Measurements from ENCODE around the gene VDR. TPM values are rescaled to one million over a fixed set of nuclear protein-coding genes. Genes with fewer than 3 reads are reported as not detected.
A peak's percentile ranks its signal among the peaks of the same experiment; 100 is the strongest.

VDR gene
- total RNA-seq, 4 donors from 2014 or later, result 62.3 to 191 (median 117) TPM

DNA sequence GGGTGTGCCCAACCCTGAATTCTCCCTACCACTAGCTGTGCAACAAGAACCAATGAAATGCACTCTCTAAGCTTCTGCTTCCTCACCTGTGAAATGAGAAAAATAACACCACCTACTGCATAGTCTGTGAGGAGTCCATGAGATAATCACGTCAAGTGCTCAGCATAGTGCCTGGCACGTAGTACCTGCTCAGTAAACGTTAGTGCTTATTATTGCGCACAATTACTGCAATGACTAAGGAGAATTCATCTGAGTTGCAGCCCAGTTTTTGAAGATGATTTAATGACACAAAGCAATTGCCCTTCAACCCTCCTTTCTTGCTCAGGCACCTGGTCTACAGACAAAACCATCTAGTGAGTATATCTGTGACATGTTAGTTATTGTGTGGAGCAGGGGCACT, 8.8 kb downstream of the VDR start:
- intact Hi-C loops (cut with DNase I; ENCODE audit: low total_unique reads), result no loop called here
- DNase-seq, result no peak
- WGBS, 2 donors (ENCODE audit: low coverage in 1 of 2), result 67% methylated on average over 4 of the region's 4 CpGs; no CpG with 5 or more reads in 1 of the 2 donors
- no peaks in the 10 kb centered on the region for H3K27me3 ChIP-seq
- peak overlapping the region; percentile 64 to 70 (median 67) for H3K27ac ChIP-seq
- H3K4me1 ChIP-seq, result peaks cover 6 to 69% (median 48%) of the 10 kb centered on the region in 4 donors
- TF ChIP-seq EP300 (IDR thresholded peaks at IDR 0.05; ENCODE audit: low read depth) (no peak), POLR2AphosphoS5 (IDR thresholded peaks at IDR 0.05) (peak in 1 of 3 donors; percentile 24)
- H3K36me3 ChIP-seq, result no peaks in the 10 kb centered on the region
- H3K4me3 ChIP-seq, result no peak overlapping the region
- in situ Hi-C loops (cut with MboI; ENCODE audit: low pct_ligation_motif_present in 1 of 4, low pct_unique_long_range_greater_than_20kb in 1 of 4, low sequenced_read_pairs in 3 of 4), result no loop called here
- H3K9me3 ChIP-seq, result no peaks in the 10 kb centered on the region

DNA sequence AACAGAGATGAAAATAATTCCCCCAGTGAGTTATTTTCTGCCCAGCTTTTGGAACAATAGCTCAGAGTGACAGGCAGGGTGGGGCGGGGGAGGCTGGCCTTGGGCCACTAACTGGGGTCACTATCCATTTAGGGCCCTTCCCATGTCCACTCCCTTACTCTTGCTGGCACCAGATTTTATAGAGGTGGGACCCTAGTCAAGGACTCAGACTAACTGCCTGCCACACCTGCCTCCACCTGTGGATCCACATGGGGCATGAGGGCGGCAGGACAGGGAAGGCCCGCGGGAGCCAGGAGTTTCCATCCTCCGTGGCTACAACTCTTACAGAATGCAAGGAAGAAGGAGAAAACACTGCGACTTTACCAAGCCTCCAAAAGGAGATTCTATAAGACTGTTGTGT, 10.1 kb downstream of the VDR start:
- TF ChIP-seq EP300 (IDR thresholded peaks at IDR 0.05; ENCODE audit: low read depth), result no peak
- peak in 1 of 3 donors; percentile 60 for TF ChIP-seq POLR2AphosphoS5 (IDR thresholded peaks at IDR 0.05)
- in situ Hi-C loops (cut with MboI; ENCODE audit: low pct_ligation_motif_present in 1 of 4, low pct_unique_long_range_greater_than_20kb in 1 of 4, low sequenced_read_pairs in 3 of 4) (no loop called here), intact Hi-C loops (cut with DNase I; ENCODE audit: low total_unique reads) (no loop called here)
- Histone ChIP-seq H3K27ac (peak overlapping the region; percentile 64 to 70 (median 67)), H3K36me3 (no peaks in the 10 kb centered on the region), H3K9me3 (no peaks in the 10 kb centered on the region), H3K27me3 (no peaks in the 10 kb centered on the region), H3K4me3 (no peak overlapping the region), H3K4me1 (peaks cover 3 to 56% (median 36%) of the 10 kb centered on the region in 4 donors)
- peak; percentile 66 for DNase-seq
- 44 to 64% methylated on average over 4 to 6 of the region's 6 CpGs for WGBS, 2 donors (ENCODE audit: low coverage in 1 of 2)

DNA sequence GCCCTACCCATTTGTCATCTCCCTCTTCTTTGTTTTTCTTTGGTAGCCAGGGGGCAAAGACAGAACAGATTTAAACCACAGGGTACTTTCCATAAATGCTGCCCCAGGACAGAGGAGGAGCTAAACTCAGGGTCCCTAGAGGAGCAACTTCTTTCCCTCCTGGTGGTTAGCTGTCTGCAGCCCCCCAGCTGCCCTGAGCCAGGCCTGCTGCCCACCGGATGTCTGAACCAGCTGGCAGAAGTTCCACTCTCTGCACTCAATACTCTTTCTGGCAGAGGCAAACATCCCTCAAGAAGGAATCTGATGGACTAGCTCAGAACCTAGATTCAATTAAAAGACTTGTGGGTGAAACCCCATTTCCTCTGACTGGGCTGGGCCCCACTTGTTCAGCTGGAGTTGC, 10.7 kb downstream of the VDR start:
- H3K4me3 ChIP-seq, result no peak overlapping the region
- H3K36me3 ChIP-seq, result no peaks in the 10 kb centered on the region
- TF ChIP-seq EP300 (IDR thresholded peaks at IDR 0.05; ENCODE audit: low read depth) (no peak), POLR2AphosphoS5 (IDR thresholded peaks at IDR 0.05) (no peak), POLR2A (IDR thresholded peaks at IDR 0.05) (no peak)
- TF ChIP-seq, protein P1, sequence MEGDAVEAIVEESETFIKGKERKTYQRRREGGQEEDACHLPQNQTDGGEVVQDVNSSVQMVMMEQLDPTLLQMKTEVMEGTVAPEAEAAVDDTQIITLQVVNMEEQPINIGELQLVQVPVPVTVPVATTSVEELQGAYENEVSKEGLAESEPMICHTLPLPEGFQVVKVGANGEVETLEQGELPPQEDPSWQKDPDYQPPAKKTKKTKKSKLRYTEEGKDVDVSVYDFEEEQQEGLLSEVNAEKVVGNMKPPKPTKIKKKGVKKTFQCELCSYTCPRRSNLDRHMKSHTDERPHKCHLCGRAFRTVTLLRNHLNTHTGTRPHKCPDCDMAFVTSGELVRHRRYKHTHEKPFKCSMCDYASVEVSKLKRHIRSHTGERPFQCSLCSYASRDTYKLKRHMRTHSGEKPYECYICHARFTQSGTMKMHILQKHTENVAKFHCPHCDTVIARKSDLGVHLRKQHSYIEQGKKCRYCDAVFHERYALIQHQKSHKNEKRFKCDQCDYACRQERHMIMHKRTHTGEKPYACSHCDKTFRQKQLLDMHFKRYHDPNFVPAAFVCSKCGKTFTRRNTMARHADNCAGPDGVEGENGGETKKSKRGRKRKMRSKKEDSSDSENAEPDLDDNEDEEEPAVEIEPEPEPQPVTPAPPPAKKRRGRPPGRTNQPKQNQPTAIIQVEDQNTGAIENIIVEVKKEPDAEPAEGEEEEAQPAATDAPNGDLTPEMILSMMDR (IDR thresholded peaks at IDR 0.05), result no peak
- DNase-seq, result no peak
- WGBS, 2 donors (ENCODE audit: low coverage in 1 of 2), result 33% methylated on average over 1 of the region's 1 CpG; no CpG with 5 or more reads in 1 of the 2 donors
- peaks cover under 1 to 50% (median 31%) of the 10 kb centered on the region in 4 donors for H3K4me1 ChIP-seq
- in situ Hi-C loops (cut with MboI; ENCODE audit: low pct_ligation_motif_present in 1 of 4, low pct_unique_long_range_greater_than_20kb in 1 of 4, low sequenced_read_pairs in 3 of 4) (no loop called here), intact Hi-C loops (cut with DNase I; ENCODE audit: low total_unique reads) (no loop called here)
- H3K9me3 ChIP-seq, result no peaks in the 10 kb centered on the region
- H3K27me3 ChIP-seq, result no peaks in the 10 kb centered on the region
- H3K27ac ChIP-seq, result peak overlapping the region; percentile 13 to 70 (median 65)

DNA sequence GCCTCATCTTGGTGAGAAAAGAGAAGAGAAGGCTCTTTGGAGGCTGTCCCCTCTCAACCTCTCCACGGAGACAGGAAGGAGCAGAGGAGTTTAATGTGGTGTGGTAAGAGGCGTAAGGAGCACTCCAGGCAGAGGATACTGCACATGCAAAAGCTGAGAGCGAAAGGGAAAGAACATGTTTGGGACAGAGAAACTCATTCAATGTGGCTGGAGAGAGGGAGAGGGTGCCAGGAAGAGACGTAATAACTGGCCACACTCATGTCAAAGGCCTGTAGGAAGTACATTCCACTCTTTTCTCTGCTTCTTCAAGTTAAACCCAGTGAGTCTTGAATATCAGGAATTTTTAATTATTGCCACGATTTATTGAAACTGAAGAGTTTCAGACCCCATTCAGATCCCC, 12.0 kb downstream of the VDR start:
- Histone ChIP-seq H3K36me3 (no peaks in the 10 kb centered on the region), H3K9me3 (no peaks in the 10 kb centered on the region), H3K4me1 (peaks cover 0 to 43% (median 29%) of the 10 kb centered on the region in 4 donors), H3K27me3 (no peaks in the 10 kb centered on the region), H3K27ac (peak overlapping the region in 1 of 4 donors; percentile 70), H3K4me3 (no peak overlapping the region)
- intact Hi-C loops (cut with DNase I; ENCODE audit: low total_unique reads) (no loop called here), in situ Hi-C loops (cut with MboI; ENCODE audit: low pct_ligation_motif_present in 1 of 4, low pct_unique_long_range_greater_than_20kb in 1 of 4, low sequenced_read_pairs in 3 of 4) (no loop called here)
- no peak for TF ChIP-seq POLR2A (IDR thresholded peaks at IDR 0.05)
- TF ChIP-seq EP300 (IDR thresholded peaks at IDR 0.05; ENCODE audit: low read depth), result no peak
- TF ChIP-seq, protein P1 (IDR thresholded peaks at IDR 0.05), result no peak
- no peak for TF ChIP-seq POLR2AphosphoS5 (IDR thresholded peaks at IDR 0.05)
- WGBS, 2 donors (ENCODE audit: low coverage in 1 of 2), result 71 to 85% methylated on average over 5 of the region's 5 CpGs
- DNase-seq, result no peak

DNA sequence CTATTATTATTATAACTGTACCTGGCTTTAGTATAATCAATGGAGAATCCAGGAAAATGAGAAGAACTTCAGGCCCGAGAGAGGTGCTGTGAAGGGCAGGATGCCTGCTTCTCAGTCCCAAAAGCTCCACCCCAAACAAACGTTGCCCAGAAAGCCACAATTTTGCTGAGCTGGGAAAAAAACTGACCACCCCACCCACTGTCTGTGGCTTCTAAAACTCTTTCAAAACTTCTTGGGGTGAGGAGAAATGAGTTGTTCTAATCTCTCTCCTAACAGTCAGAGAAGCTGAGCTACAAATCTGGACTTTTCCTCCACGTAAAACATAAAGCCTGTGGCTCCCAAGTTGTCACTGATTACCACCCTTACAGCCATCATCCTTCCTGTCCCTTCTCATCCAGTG, 13.4 kb downstream of the VDR start:
- DNase-seq, result no peak
- WGBS, 2 donors (ENCODE audit: low coverage in 1 of 2), result 51 to 54% methylated on average over 2 to 3 of the region's 3 CpGs
- no peaks in the 10 kb centered on the region for H3K36me3 ChIP-seq
- H3K4me1 ChIP-seq, result peaks cover 0 to 28% (median 19%) of the 10 kb centered on the region in 4 donors
- no peak overlapping the region for H3K4me3 ChIP-seq
- H3K27ac ChIP-seq, result peak overlapping the region in 1 of 4 donors; percentile 4
- TF ChIP-seq EP300 (IDR thresholded peaks at IDR 0.05; ENCODE audit: low read depth), result no peak
- in situ Hi-C loops (cut with MboI; ENCODE audit: low pct_ligation_motif_present in 1 of 4, low pct_unique_long_range_greater_than_20kb in 1 of 4, low sequenced_read_pairs in 3 of 4), result no loop called here
- H3K27me3 ChIP-seq, result no peaks in the 10 kb centered on the region
- intact Hi-C loops (cut with DNase I; ENCODE audit: low total_unique reads), result no loop called here
- H3K9me3 ChIP-seq, result no peaks in the 10 kb centered on the region

Measured in transverse colon (tissue), 4 donors.